HepG2 (cell line): ENCODE data around the gene XAF1. TPM values are rescaled to one million over a fixed set of nuclear protein-coding genes. Genes with fewer than 3 reads are reported as not detected.
A peak's percentile ranks its signal among the peaks of the same experiment; 100 is the strongest.

Experiments
- ATAC-seq: fragments of 200-7000 bp; cut with Tn5 transposase; 3 replicates; pipeline ENCODE4 v1.9.1; 2020; ENCODE audit warnings: mild to moderate bottlenecking, moderate library complexity
- BruUV-seq: library from RNA; stranded (reverse); fragments of 400-500 nt; replicated peaks from 2 replicates; lab custom pipeline; 2021; lab: Mats Ljungman, UMichigan
- CTCF ChIA-PET: fragments of 300-600 bp; formaldehyde crosslinking; extraction: SDS; loops from one replicate; lab custom pipeline; 2021; ENCODE audit warnings: low total read pairs, inconsistent platforms, low intra/inter-chr PET ratio; lab: Yijun Ruan, JAX
- POLR2A ChIA-PET: fragments of 350-600 bp; sonication (Branson Sonifier 250); formaldehyde crosslinking; loops from one replicate; lab custom pipeline; 2020; ENCODE audit warnings: antibody characterized with exemption, inconsistent platforms; lab: Yijun Ruan, JAX
- DNase-seq: peaks from one replicate; pipeline ENCODE4 v3.0.0-alpha.2; 2015; ENCODE audit warnings: low spot score
- FAIRE-seq: peaks from 3 replicates; lab custom pipeline; 2011; peaks lifted over from hg19 to GRCh38; lab: Jason Lieb, UNC
- H2AFZ ChIP-seq: one replicate; pipeline ENCODE4 v1.6.1; 2011; ENCODE audit warnings: low read length, inconsistent platforms
- H3K27ac ChIP-seq: fragments of 300-600 bp; 3 replicates; pipeline ENCODE4 v1.8.0; 2011; ENCODE audit warnings: mixed run types, mild to moderate bottlenecking, mixed read lengths, low read length, inconsistent platforms; ENCODE audit not compliant: insufficient read depth; ENCODE audit errors: extremely low read length
- H3K27me3 ChIP-seq, 2 experiments: fragments of 200-600 bp in 1 of 2; 2 replicates in 1 of 2; 3 replicates in 1 of 2; pipeline versions ENCODE4 v1.6.0 to v1.8.0; 2011; ENCODE audit warnings: low read length in 2 of 2, mild to moderate bottlenecking in 2 of 2, moderate library complexity in 2 of 2, inconsistent platforms in 1 of 2; ENCODE audit not compliant: insufficient read depth in 2 of 2, control insufficient read depth in 1 of 2
- H3K36me3 ChIP-seq, 2 experiments: fragments of 200-600 bp in 1 of 2; replicated peaks in 1 of 2; 2 replicates in 1 of 2; 3 replicates in 1 of 2; pipeline versions ENCODE4 v1.5.1 to v1.8.0; 2011; ENCODE audit warnings: low read length in 2 of 2, inconsistent platforms in 1 of 2; ENCODE audit not compliant: insufficient read depth in 2 of 2, control insufficient read depth in 1 of 2
- H3K4me1 ChIP-seq: 2 replicates; pipeline ENCODE4 v1.5.1; 2012; ENCODE audit warnings: low read length, inconsistent platforms; ENCODE audit not compliant: insufficient read depth
- H3K4me2 ChIP-seq: 2 replicates; pipeline ENCODE4 v1.6.0; 2011; ENCODE audit warnings: low read depth, low read length, inconsistent platforms
- H3K4me3 ChIP-seq, 3 experiments: fragments of 200-600 bp in 1 of 3; sonication (generic), shearing (Covaris generic) in 1 of 3; replicated peaks in 1 of 3; 2 replicates each; pipeline ENCODE4 v1.5.1; 2011 to 2016; ENCODE audit warnings: low read length in 3 of 3, inconsistent platforms in 2 of 3, low read depth in 2 of 3, mild to moderate bottlenecking in 2 of 3, control low read depth in 1 of 3, mixed read lengths in 1 of 3; ENCODE audit not compliant: insufficient read depth in 1 of 3
- H3K79me2 ChIP-seq: one replicate; pipeline ENCODE4 v1.6.1; 2011; ENCODE audit warnings: low read length, inconsistent platforms; ENCODE audit not compliant: insufficient read depth
- H3K9ac ChIP-seq: 2 replicates; pipeline ENCODE4 v1.6.0; 2011; ENCODE audit warnings: mild to moderate bottlenecking, low read depth, low read length, inconsistent platforms; ENCODE audit not compliant: insufficient read depth
- H3K9me3 ChIP-seq: 2 replicates; pipeline ENCODE4 v1.5.1; 2012; ENCODE audit warnings: mild to moderate bottlenecking, low read length
- H4K20me1 ChIP-seq: 2 replicates; pipeline ENCODE4 v1.6.0; 2011; ENCODE audit warnings: inconsistent platforms, mild to moderate bottlenecking, low read length, moderate library complexity; ENCODE audit not compliant: insufficient read depth
- AHR ChIP-seq: IDR thresholded peaks from 2 replicates; pipeline ENCODE4 v1.6.1; 2018; ENCODE audit warnings: missing genetic modification reagents, missing compliant biosample characterization
- EP300 ChIP-seq, 3 experiments: sonication (generic) in 1 of 3; formaldehyde crosslinking in 1 of 3; IDR thresholded peaks; 2 replicates each; pipeline versions ENCODE4 v1.5.1 to v1.6.1; 2011 to 2020; ENCODE audit warnings: low read depth in 2 of 3, low read length in 2 of 3, borderline replicate concordance in 1 of 3, improper control_type of control experiment in 1 of 3, mild to moderate bottlenecking in 1 of 3, missing genetic modification reagents in 1 of 3, moderate library complexity in 1 of 3
- GPN1 ChIP-seq: sonication (generic); formaldehyde crosslinking; IDR thresholded peaks from 2 replicates; pipeline ENCODE4 v1.5.1; 2020; ENCODE audit warnings: missing genetic modification reagents, borderline replicate concordance
- HNRNPUL1 ChIP-seq: fragments of 200-400 bp; formaldehyde crosslinking; IDR thresholded peaks from 2 replicates; pipeline ENCODE4 v1.6.1; 2017; ENCODE audit warnings: low read depth, mild to moderate bottlenecking, low read length, moderate library complexity
- MYNN ChIP-seq: sonication (generic); formaldehyde crosslinking; IDR thresholded peaks from 2 replicates; pipeline ENCODE4 v1.4.0; 2020; ENCODE audit warnings: mild to moderate bottlenecking, low read depth, missing genetic modification reagents
- RCOR2 ChIP-seq: IDR thresholded peaks from 2 replicates; pipeline ENCODE4 v1.6.1; 2016; ENCODE audit warnings: missing biosample characterization, missing genetic modification reagents
- SIX4 ChIP-seq: sonication (generic); formaldehyde crosslinking; IDR thresholded peaks from 2 replicates; pipeline ENCODE4 v1.4.0; 2020; ENCODE audit warnings: missing genetic modification reagents
- SOX13 ChIP-seq, 3 experiments: fragments of 450-650 bp in 1 of 3; sonication (generic) in 1 of 3; formaldehyde crosslinking in 1 of 3; IDR thresholded peaks in 2 of 3; conservative IDR thresholded peaks in 1 of 3; 2 replicates each; pipeline versions ENCODE4 v1.5.0 to v1.6.1; 2016 to 2020; ENCODE audit warnings: antibody characterized with exemption in 1 of 3, mild to moderate bottlenecking in 1 of 3, missing compliant biosample characterization in 1 of 3, missing genetic modification reagents in 1 of 3, moderate library complexity in 1 of 3
- TBP ChIP-seq: sonication (generic); formaldehyde crosslinking; IDR thresholded peaks from 2 replicates; pipeline ENCODE4 v1.5.0; 2020; ENCODE audit warnings: missing genetic modification reagents
- WGBS: methylation state at CpG from one replicate; pipeline ENCODE4 v1.1.6; 2017; ENCODE audit warnings: low lambda C conversion rate; 5-methylcytosine and 5-hydroxymethylcytosine counted together
- in situ Hi-C: cut with HindIII; loops from 2 replicates; pipeline ENCODE4 v1.10.0; 2017; ENCODE audit warnings: low pct_unique_long_range_greater_than_20kb; ENCODE audit not compliant: extremely low pct_ligation_motif_present
- intact Hi-C: fragments of 100-400 bp; cut with micrococcal nuclease; formaldehyde crosslinking; loops from one replicate; pipeline ENCODE4 v1.10.0; 2022; ENCODE audit not compliant: unreplicated experiment
- polyA plus RNA-seq, 8 experiments: library from polyadenylated mRNA; depleted of rRNA in 3 of 8; stranded (reverse) in 7 of 8; unstranded in 1 of 8; fragments of >200 nt; fragmentation: Illumina TruSeq in 4 of 8; extraction: Trizol in 4 of 8; gene quantifications; 2 replicates each; pipeline versions ENCODE4 v1.2.1 to v1.2.3, GENCODE V29; 2011 to 2016; ENCODE audit warnings: low read depth in 4 of 8, missing spikeins in 1 of 8, mixed read lengths in 1 of 8; ENCODE audit not compliant: insufficient read depth in 1 of 8
- total RNA-seq, 5 experiments: library from RNA; depleted of rRNA; stranded (reverse); fragments of >200 nt; fragmentation: Illumina TruSeq; extraction: Trizol; gene quantifications; 2 replicates each; pipeline ENCODE4 v1.2.3, GENCODE V29; 2016; ENCODE audit warnings: low read depth in 1 of 5
- TF ChIP-seq, protein P1 (sequence below): sonication (generic); formaldehyde crosslinking; IDR thresholded peaks from 2 replicates; pipeline ENCODE4 v1.5.1; 2020; ENCODE audit warnings: missing genetic modification reagents, mild to moderate bottlenecking, borderline replicate concordance
- TF ChIP-seq, protein P2 (sequence below): sonication (generic); IDR thresholded peaks from 2 replicates; pipeline ENCODE4 v1.6.1; 2016; ENCODE audit warnings: low read depth, borderline replicate concordance
- TF ChIP-seq, protein P3 (sequence below): sonication (generic); formaldehyde crosslinking; IDR thresholded peaks from 2 replicates; pipeline ENCODE4 v1.4.0; 2020; ENCODE audit warnings: missing genetic modification reagents

The XAF1 gene
- total and polyA plus RNA-seq, 2 of the 13 experiments (the other 11 are each of a cell fraction or from before 2014, with no cell fraction given) = 1.2 to 2.4 TPM

DNA sequence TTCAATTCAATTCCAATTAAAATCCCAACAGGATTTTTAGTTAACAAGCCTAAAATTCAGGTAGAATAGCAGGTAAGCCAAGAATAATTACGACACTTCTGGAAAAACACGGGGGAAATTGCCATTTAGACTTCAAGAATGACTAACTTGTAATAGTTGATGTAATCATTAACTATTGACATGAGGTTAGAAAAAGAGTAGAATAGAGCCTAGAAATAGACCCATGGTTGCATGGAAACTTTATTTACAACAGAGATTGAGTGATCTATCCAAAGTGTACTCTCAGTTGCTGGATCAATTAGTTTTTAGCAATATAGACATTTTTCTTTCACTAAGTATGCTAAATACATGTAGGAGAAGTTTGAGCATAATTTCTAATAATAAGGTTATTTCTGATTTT lies 39.1 kb upstream of the XAF1 start (continued):
- TF ChIP-seq, protein P1, sequence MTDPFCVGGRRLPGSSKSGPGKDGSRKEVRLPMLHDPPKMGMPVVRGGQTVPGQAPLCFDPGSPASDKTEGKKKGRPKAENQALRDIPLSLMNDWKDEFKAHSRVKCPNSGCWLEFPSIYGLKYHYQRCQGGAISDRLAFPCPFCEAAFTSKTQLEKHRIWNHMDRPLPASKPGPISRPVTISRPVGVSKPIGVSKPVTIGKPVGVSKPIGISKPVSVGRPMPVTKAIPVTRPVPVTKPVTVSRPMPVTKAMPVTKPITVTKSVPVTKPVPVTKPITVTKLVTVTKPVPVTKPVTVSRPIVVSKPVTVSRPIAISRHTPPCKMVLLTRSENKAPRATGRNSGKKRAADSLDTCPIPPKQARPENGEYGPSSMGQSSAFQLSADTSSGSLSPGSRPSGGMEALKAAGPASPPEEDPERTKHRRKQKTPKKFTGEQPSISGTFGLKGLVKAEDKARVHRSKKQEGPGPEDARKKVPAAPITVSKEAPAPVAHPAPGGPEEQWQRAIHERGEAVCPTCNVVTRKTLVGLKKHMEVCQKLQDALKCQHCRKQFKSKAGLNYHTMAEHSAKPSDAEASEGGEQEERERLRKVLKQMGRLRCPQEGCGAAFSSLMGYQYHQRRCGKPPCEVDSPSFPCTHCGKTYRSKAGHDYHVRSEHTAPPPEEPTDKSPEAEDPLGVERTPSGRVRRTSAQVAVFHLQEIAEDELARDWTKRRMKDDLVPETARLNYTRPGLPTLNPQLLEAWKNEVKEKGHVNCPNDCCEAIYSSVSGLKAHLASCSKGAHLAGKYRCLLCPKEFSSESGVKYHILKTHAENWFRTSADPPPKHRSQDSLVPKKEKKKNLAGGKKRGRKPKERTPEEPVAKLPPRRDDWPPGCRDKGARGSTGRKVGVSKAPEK (CRISPR knock-in tag) = no peak
- TF ChIP-seq MYNN (no peak), HNRNPUL1 (no peak), EP300 (IDR thresholded peaks at IDR 0.05; ENCODE audit: low read depth in 2 of 2, low read length in 2 of 2) (0 out of 4 replicates have a peak, but pooled peaks of 1 of the 2 experiments have one; percentile 5), EP300 (CRISPR knock-in tag; IDR thresholded peaks at IDR 0.05; ENCODE audit: borderline replicate concordance) (no peak), GPN1 (CRISPR knock-in tag) (no peak)
- TF ChIP-seq, protein P2, sequence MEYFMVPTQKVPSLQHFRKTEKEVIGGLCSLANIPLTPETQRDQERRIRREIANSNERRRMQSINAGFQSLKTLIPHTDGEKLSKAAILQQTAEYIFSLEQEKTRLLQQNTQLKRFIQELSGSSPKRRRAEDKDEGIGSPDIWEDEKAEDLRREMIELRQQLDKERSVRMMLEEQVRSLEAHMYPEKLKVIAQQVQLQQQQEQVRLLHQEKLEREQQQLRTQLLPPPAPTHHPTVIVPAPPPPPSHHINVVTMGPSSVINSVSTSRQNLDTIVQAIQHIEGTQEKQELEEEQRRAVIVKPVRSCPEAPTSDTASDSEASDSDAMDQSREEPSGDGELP = no peak

DNA sequence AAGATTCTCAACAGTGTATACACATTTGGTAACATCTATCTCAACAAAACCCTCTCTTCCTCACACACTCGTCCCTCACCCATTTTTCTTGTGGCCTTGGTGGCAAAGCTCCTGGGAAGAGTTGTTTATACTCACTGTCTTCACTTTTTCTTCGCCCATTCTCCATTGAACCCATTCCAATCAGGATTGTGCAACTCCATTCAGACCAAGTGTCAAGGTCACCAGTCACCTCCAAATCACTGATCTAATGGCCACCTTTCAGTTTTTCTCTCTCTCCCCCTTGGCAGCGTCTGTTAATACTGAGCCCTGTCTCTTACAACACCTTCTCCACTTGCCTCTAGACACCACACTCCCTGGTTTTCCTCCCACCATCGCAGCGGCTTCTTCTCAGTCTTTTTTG lies 34.1 kb upstream of the XAF1 start:
- Histone ChIP-seq H3K36me3 (no peaks in the 10 kb centered on the region), H3K9me3 (peaks cover 7% of the 10 kb centered on the region; the same call in 1 of the 2 replicates), H3K27ac (no peak overlapping the region), H2AFZ (no peak overlapping the region), H3K9ac (no peak overlapping the region), H3K4me1 (peaks cover 52% of the 10 kb centered on the region), H3K27me3 (no peaks in the 10 kb centered on the region), H4K20me1 (no peaks in the 10 kb centered on the region), H3K79me2 (no peaks in the 10 kb centered on the region), H3K4me3 (no peak overlapping the region; a peak in 1 of 6 replicates), H3K4me2 (peak overlapping the region; percentile 43)
- DNase-seq (no peak), FAIRE-seq (no peak), ATAC-seq (no peak)
- intact Hi-C loops (no loop called here), in situ Hi-C loops (no loop called here)
- ChIA-PET POLR2A (interaction anchor here (1.0 kb wide), 1 partner anchor 10 kb away, joined by 3 read pairs; no protein-coding TSS in a partner anchor), CTCF (interaction anchor here (1.4 kb wide), 1 partner anchor 56 kb away, joined by 5 read pairs; no protein-coding TSS in a partner anchor)
- no TSS peak for BruUV-seq
- WGBS = 23% methylated on average over 5 of the region's 5 CpGs
- TF ChIP-seq SOX13 (IDR thresholded peaks at IDR 0.05) (no peak), SOX13 (CRISPR knock-in tag; conservative IDR thresholded peaks at IDR 0.05 in 1 of 2, IDR thresholded peaks at IDR 0.05 in 1 of 2) (peak in 1 of 2 experiments; percentile 35; a peak in 1 of 4 replicates), SIX4 (CRISPR knock-in tag) (no peak), TBP (CRISPR knock-in tag) (no peak), RCOR2 (CRISPR knock-in tag) (no peak), AHR (CRISPR knock-in tag) (no peak)
- TF ChIP-seq, protein P3, sequence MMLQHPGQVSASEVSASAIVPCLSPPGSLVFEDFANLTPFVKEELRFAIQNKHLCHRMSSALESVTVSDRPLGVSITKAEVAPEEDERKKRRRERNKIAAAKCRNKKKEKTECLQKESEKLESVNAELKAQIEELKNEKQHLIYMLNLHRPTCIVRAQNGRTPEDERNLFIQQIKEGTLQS (CRISPR knock-in tag) = no peak
